ENCODE measurements around the gene SYTL1. TPM values are rescaled to one million over a fixed set of nuclear protein-coding genes. Genes with fewer than 3 reads are reported as not detected.
A peak's percentile ranks its signal among the peaks of the same experiment; 100 is the strongest.
"Not testable (repeated sequence)": the region's sequence is repeated elsewhere in the genome, so short reads cannot be mapped to it uniquely, and the experiment has no call there.

Gene SYTL1
- total RNA-seq, 2 donors from 2014 or later, result 12.9 to 15.2 TPM

GRCh38 chr1:27374362-27375086 lies 32.7 kb downstream of the SYTL1 start, which contains the start of gene FCN3:
FCN3 (minus strand) TSS chr1:27374824; CDS start chr1:27374818, 6 bp downstream.
- intact Hi-C loops (cut with DNase I, micrococcal nuclease), result no loop called here
- ATAC-seq, result no peak
- DNase-seq, result no peak

- intact Hi-C loops (cut with DNase I, micrococcal nuclease), result no loop called here
- no peak for DNase-seq
- no peak for ATAC-seq
Observed at GRCh38 chr1:27377760-27378495, 36.1 kb downstream of the SYTL1 start.

GRCh38 chr1:27379564-27380122 lies 37.8 kb downstream of the SYTL1 start:
- ATAC-seq (no peak), DNase-seq (no peak)
- intact Hi-C loops (cut with DNase I, micrococcal nuclease), result loop anchor here in 1 of 2 donors (10.0 kb wide), 1 partner anchor 45 kb away; no protein-coding TSS in a partner anchor

GRCh38 chr1:27380224-27380623 lies 38.4 kb downstream of the SYTL1 start:
- DNase-seq (no peak), ATAC-seq (no peak)
- intact Hi-C loops (cut with DNase I, micrococcal nuclease), result loop anchor here in 1 of 2 donors (10.0 kb wide), 1 partner anchor 45 kb away; no protein-coding TSS in a partner anchor

- intact Hi-C loops (cut with DNase I, micrococcal nuclease), result loop anchor here in 1 of 2 donors (10.0 kb wide), 1 partner anchor 46 kb away; no protein-coding TSS in a partner anchor
- ATAC-seq (peak; percentile 14), DNase-seq (no peak)
Observed at GRCh38 chr1:27380766-27381733, 39.2 kb downstream of the SYTL1 start.

GRCh38 chr1:27381969-27382762 lies 40.3 kb downstream of the SYTL1 start:
- ATAC-seq, result no peak
- DNase-seq, result no peak
- intact Hi-C loops (cut with DNase I, micrococcal nuclease), result loop anchor here in 1 of 2 donors (10.0 kb wide), 1 partner anchor 47 kb away; no protein-coding TSS in a partner anchor

- intact Hi-C loops (cut with DNase I, micrococcal nuclease), result loop anchor here in 1 of 2 donors (10.0 kb wide), 1 partner anchor 48 kb away; no protein-coding TSS in a partner anchor
- ATAC-seq (peak; percentile 98), DNase-seq (peak; percentile 71 to 90)
Observed at GRCh38 chr1:27383039-27383605, 41.3 kb downstream of the SYTL1 start, which contains the start of gene CD164L2. CD164L2 (minus strand) TSS chr1:27383333; CDS start chr1:27383239, 94 bp downstream.

GRCh38 chr1:27383661-27384060 lies 41.8 kb downstream of the SYTL1 start:
- DNase-seq (no peak), ATAC-seq (no peak)
- intact Hi-C loops (cut with DNase I, micrococcal nuclease), result loop anchor here in 1 of 2 donors (10.0 kb wide), 1 partner anchor 49 kb away; no protein-coding TSS in a partner anchor

- ATAC-seq, DNase-seq: not testable (repeated sequence)
- intact Hi-C loops (cut with DNase I, micrococcal nuclease), result loop anchor here in 1 of 2 donors (5.0 to 10.0 kb wide), 2 partner anchors 50 to 82 kb away; no protein-coding TSS in a partner anchor
Observed at GRCh38 chr1:27384797-27385196, 43.0 kb downstream of the SYTL1 start.

GRCh38 chr1:27388337-27389005 lies 46.6 kb downstream of the SYTL1 start:
- ATAC-seq (peak; percentile 37), DNase-seq (peak; percentile 67 to 86)
- intact Hi-C loops (cut with DNase I, micrococcal nuclease), result loop anchor here in 1 of 2 donors (5.0 to 10.0 kb wide), 2 partner anchors 54 to 86 kb away; no protein-coding TSS in a partner anchor

GRCh38 chr1:27391511-27392095 lies 49.8 kb downstream of the SYTL1 start:
- ATAC-seq (peak; percentile 31), DNase-seq (peak; percentile 40 to 64)
- intact Hi-C loops (cut with DNase I, micrococcal nuclease), result loop anchor here (5.0 to 10.0 kb wide), 3 partner anchors 89 to 216 kb away; partner anchors contain the start of gene AHDC1 (in 1 of the 2)

GRCh38 chr1:27392096-27392777 lies 50.4 kb downstream of the SYTL1 start, which contains the start of gene GPR3:
GPR3 (plus strand) TSS chr1:27392622; CDS start chr1:27393799, 1,177 bp downstream.
- peak; percentile 92 for ATAC-seq

GRCh38 chr1:27392778-27393635 lies 51.2 kb downstream of the SYTL1 start:
- no peak for DNase-seq
- intact Hi-C loops (cut with DNase I, micrococcal nuclease), result loop anchor here (5.0 to 10.0 kb wide), 3 partner anchors 91 to 214 kb away; partner anchors contain the start of gene AHDC1 (in 1 of the 2)
- no peak for ATAC-seq

More at GRCh38 chr1:27392096-27392777, 50.4 kb downstream of the SYTL1 start, which contains the start of gene GPR3:
- peak; percentile 89 to 94 for DNase-seq
- intact Hi-C loops (cut with DNase I, micrococcal nuclease), result loop anchor here (5.0 to 10.0 kb wide), 3 partner anchors 90 to 215 kb away; partner anchors contain the start of gene AHDC1 (in 1 of the 2)
